ENCODE results near the gene NPLOC4. TPM values are rescaled to one million over a fixed set of nuclear protein-coding genes. Genes with fewer than 3 reads are reported as not detected.

The NPLOC4 gene
- total and polyA plus RNA-seq, 2 of the 8 experiments (the other 6 are each of a cell fraction or from before 2014, with no cell fraction given): 70.7 to 92.7 TPM

DNA sequence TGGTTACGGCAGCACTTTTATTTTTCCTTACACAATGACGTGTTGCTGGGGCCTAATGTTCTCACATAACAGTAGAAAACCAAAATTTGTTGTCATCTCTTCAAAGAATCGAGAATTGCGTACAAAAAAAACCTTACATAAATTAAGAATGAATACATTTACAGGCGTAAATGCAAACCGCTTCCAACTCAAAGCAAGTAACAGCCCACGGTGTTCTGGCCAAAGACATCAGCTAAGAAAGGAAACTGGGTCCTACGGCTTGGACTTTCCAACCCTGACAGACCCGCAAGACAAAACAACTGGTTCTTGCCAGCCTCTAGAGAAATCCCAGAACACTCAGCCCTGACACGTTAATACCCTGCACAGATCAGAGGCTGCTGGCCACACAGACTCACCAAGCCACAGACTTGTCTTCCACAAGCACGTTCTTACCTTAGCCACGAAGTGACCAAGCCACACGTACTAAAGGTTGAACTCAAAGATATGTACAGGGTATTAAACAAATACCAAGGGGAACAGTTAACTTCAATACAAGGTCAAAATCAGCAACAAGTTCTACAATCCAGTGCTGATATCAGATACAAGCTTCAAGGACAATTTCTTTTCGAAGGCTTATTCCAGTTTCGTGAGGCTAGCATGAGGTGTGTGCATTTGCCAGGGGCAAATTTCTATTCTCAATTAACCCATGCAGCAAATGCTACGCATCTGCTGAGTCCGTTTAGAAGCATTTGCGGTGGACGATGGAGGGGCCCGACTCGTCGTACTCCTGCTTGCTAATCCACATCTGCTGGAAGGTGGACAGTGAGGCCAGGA is 126.7 kb downstream of the NPLOC4 start (continued):
- TF ChIP-seq CTBP2 (IDR thresholded peaks at IDR 0.05; ENCODE audit: borderline replicate concordance, insufficient read depth, insufficient read length, low read length) (no peak), MAFK (IDR thresholded peaks at IDR 0.05; ENCODE audit: low read depth, low read length) (no peak), ZNF274 (IDR thresholded peaks at IDR 0.05; ENCODE audit: borderline replicate concordance, extremely low read depth, low read length) (no peak), RXRA (IDR thresholded peaks at IDR 0.05; ENCODE audit: insufficient read depth, low read depth, low read length) (no peak), TBP (IDR thresholded peaks at IDR 0.05; ENCODE audit: low read depth, low read length) (no peak)

All from H1 (cell line).